ENCODE results near the gene CHD9NB. TPM values are rescaled to one million over a fixed set of nuclear protein-coding genes. Genes with fewer than 3 reads are reported as not detected.

The CHD9NB gene
- total RNA-seq, 3 donors from 2014 or later = 1.3 to 16.4 (median 3.3) TPM

DNA sequence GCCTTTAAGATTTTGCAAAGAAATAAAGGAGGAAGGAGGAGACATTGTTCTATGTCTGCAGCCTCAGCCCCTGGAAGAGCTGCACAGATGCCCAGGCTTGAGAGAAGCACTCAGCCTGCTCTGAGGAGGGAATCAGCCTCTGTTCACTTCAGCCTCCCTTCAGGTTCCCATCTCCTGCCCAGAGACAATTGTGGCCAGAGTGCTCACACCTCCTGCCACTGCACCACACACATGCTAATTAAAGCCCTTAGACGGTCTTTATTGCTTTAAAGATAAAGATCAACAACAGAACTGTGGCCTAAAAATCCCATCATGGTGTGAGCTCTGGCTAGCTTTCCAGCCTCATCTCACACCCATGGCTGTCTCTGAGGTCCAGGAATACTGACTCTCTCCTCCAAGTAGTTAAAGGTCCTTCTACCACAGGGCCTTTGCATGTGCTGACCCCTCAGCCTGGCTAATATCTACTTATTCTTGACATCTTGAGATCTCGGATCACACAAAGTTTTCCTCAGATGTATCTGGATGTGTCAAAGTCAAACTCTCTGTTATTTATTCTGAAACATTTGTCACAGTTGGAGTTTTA, 33.8 kb downstream of the CHD9NB start:
- no peak overlapping the region for H3K27ac ChIP-seq
- H3K9me3 ChIP-seq = no peaks in the 10 kb centered on the region
- TF ChIP-seq POLR2AphosphoS5 (IDR thresholded peaks at IDR 0.05) (no peak), POLR2A (IDR thresholded peaks at IDR 0.05) (no peak)
- TF ChIP-seq, protein P1, sequence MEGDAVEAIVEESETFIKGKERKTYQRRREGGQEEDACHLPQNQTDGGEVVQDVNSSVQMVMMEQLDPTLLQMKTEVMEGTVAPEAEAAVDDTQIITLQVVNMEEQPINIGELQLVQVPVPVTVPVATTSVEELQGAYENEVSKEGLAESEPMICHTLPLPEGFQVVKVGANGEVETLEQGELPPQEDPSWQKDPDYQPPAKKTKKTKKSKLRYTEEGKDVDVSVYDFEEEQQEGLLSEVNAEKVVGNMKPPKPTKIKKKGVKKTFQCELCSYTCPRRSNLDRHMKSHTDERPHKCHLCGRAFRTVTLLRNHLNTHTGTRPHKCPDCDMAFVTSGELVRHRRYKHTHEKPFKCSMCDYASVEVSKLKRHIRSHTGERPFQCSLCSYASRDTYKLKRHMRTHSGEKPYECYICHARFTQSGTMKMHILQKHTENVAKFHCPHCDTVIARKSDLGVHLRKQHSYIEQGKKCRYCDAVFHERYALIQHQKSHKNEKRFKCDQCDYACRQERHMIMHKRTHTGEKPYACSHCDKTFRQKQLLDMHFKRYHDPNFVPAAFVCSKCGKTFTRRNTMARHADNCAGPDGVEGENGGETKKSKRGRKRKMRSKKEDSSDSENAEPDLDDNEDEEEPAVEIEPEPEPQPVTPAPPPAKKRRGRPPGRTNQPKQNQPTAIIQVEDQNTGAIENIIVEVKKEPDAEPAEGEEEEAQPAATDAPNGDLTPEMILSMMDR (IDR thresholded peaks at IDR 0.05) = no peak
- intact Hi-C loops (cut with DNase I; ENCODE audit: low total_unique reads) = no loop called here
- no peaks in the 10 kb centered on the region for H3K4me1 ChIP-seq
- DNase-seq (ENCODE audit: low spot score in 2 of 2) = no peak
- H3K36me3 ChIP-seq = no peaks in the 10 kb centered on the region
- no peak overlapping the region for H3K4me3 ChIP-seq
- no peaks in the 10 kb centered on the region for H3K27me3 ChIP-seq

DNA sequence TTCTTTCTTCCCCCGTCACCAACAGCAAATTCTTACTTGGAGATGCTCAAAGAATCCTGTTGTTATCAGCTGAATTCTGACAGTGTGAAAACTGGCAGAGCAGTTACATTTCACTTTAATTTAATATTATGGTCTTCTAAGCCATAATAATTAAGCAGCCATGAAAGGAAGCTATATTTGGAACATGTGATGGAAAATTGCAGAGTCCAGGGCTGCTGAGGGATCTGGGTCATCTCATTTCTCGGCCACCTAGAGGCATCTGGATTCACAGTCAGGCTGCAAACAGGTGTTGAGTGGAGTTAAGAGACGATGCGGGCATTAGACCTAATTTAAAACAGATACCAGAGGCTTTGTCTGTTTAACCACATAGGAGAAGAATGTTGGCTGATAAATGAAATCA, 38.4 kb downstream of the CHD9NB start:
- TF ChIP-seq, protein P1 (IDR thresholded peaks at IDR 0.05) = no peak
- no peak for TF ChIP-seq POLR2A (IDR thresholded peaks at IDR 0.05)
- TF ChIP-seq POLR2AphosphoS5 (IDR thresholded peaks at IDR 0.05) = no peak
- Histone ChIP-seq H3K27ac (no peak overlapping the region), H3K9me3 (no peaks in the 10 kb centered on the region), H3K4me3 (no peak overlapping the region), H3K4me1 (no peaks in the 10 kb centered on the region), H3K27me3 (no peaks in the 10 kb centered on the region), H3K36me3 (no peaks in the 10 kb centered on the region)
- DNase-seq (ENCODE audit: low spot score in 2 of 2) = no peak
- intact Hi-C loops (cut with DNase I; ENCODE audit: low total_unique reads) = no loop called here

DNA sequence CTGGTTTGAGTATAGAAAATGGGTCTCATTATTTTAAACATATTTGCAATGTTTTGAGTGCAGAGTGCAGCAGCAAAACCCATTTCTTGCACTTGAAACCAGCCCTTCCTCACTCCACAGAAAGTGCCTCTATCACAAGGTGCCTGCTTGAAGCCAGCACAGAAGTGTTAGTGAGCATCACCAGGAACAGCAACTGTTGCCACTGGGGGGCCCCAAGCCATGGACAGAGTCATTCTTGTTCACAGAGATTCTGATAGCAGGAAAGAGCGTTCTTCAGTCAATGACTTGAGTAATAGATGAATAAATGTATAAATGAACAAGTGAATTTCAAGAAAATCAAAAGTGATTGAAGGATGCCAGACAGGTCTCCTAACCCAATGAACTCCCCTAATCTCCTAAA, 45.6 kb downstream of the CHD9NB start:
- Histone ChIP-seq H3K4me3 (no peak overlapping the region), H3K27me3 (no peaks in the 10 kb centered on the region), H3K27ac (no peak overlapping the region), H3K4me1 (no peaks in the 10 kb centered on the region), H3K9me3 (no peaks in the 10 kb centered on the region), H3K36me3 (no peaks in the 10 kb centered on the region)
- TF ChIP-seq POLR2AphosphoS5 (IDR thresholded peaks at IDR 0.05) = no peak
- no peak for TF ChIP-seq POLR2A (IDR thresholded peaks at IDR 0.05)
- TF ChIP-seq, protein P1 (IDR thresholded peaks at IDR 0.05) = no peak
- intact Hi-C loops (cut with DNase I; ENCODE audit: low total_unique reads) = no loop called here
- DNase-seq (ENCODE audit: low spot score in 2 of 2) = no peak

DNA sequence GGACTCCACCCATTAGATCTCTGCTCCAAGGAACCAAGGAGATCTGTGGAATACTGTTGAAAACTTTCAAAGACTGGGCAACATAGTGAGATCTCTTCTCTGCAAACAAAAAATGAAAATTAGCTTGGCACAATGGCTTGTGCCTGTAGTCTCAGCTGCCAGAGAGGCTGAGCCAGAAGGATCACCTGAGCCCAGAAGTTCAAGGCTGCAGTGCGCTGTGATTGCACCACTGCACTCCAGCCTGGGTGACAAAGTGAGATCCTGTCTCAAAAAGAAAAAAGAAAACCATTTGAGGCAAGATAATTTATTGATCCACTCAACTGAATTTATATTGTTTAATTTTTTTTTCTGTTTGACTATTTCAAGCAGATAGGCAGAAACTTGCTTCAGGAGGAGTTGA, 54.8 kb downstream of the CHD9NB start:
- DNase-seq (ENCODE audit: low spot score in 2 of 2) = no peak
- TF ChIP-seq POLR2AphosphoS5 (IDR thresholded peaks at IDR 0.05) = no peak
- no peak for TF ChIP-seq POLR2A (IDR thresholded peaks at IDR 0.05)
- TF ChIP-seq, protein P1 (IDR thresholded peaks at IDR 0.05) = no peak
- intact Hi-C loops (cut with DNase I; ENCODE audit: low total_unique reads) = no loop called here

DNA sequence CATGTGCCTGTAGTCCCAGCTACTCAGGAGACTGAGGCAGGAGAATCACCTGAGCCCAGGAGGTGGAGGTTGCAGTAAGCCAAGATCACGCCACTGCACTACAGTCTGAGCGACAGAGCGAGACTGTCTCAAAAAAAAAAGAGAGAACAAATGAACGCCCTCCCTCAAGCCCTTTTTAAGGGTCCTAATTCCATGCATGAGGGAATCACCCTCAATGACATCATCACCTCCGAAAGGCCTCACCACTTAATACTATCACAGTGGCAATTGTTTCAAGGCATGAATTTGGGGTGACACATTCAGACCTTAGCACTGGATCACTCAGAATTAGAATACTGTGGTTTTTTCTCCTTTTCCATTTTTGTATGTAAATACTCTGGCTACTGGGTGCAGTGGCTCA, 57.8 kb downstream of the CHD9NB start:
- no peak overlapping the region for H3K4me3 ChIP-seq
- no peak overlapping the region for H3K27ac ChIP-seq
- intact Hi-C loops (cut with DNase I; ENCODE audit: low total_unique reads) = no loop called here
- TF ChIP-seq, protein P1 (IDR thresholded peaks at IDR 0.05) = no peak
- TF ChIP-seq POLR2AphosphoS5 (IDR thresholded peaks at IDR 0.05) (no peak), POLR2A (IDR thresholded peaks at IDR 0.05) (no peak)
- DNase-seq (ENCODE audit: low spot score in 2 of 2) = no peak
- no peaks in the 10 kb centered on the region for H3K36me3 ChIP-seq
- H3K27me3 ChIP-seq = no peaks in the 10 kb centered on the region
- no peaks in the 10 kb centered on the region for H3K9me3 ChIP-seq
- no peaks in the 10 kb centered on the region for H3K4me1 ChIP-seq

More for the DNA sequence above, 54.8 kb downstream of the CHD9NB start:
- Histone ChIP-seq H3K36me3 (no peaks in the 10 kb centered on the region), H3K4me3 (no peak overlapping the region), H3K27ac (no peak overlapping the region), H3K4me1 (no peaks in the 10 kb centered on the region), H3K27me3 (no peaks in the 10 kb centered on the region), H3K9me3 (no peaks in the 10 kb centered on the region)

Measured in breast epithelium (tissue), 4 donors.